ENCODE measurements around the gene ABRACL.

ABRACL gene

GRCh38 chr6:139058029-139058428, 29.5 kb downstream of the ABRACL start:
- DNase-seq = no peak

GRCh38 chr6:139060332-139060731, 31.8 kb downstream of the ABRACL start:
- no peak for DNase-seq

DNA sequence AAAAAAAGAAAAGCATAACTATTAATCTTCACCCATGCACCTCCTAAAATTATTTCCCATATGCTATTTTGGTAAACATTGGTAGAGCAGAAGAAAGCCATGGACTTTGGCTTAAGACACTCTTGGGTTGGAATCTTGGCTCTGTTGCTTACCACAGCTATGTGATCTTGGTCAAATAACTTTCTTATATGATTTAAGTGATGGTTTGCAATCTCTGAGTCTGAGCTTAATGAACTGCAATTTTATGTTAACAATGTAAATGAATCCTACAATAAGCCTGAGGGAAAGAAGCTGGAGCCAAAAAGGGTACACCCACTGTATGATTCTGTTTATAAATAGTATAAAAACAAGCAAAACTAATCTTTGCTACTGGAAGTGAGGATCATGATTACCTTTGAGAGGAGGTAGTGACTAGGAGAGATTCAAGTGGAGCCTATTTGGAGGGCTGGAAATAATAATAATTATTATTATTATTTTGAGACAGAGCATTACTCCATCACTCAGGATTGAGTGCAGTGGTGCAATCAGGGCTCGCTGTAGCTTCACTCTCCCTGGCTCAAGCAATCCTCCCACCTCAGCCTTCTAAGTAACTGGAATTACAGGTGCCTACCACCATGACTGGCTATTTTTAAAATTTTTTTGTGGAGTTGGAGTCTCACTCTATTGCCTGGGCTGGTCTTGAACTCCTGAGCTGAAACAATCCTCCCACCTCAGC, 34.5 kb downstream of the ABRACL start:
- no peak for DNase-seq

GRCh38 chr6:139064981-139065665, 36.6 kb downstream of the ABRACL start:
- no peak for DNase-seq

GRCh38 chr6:139066080-139066479, 37.5 kb downstream of the ABRACL start:
- no peak for DNase-seq

DNA sequence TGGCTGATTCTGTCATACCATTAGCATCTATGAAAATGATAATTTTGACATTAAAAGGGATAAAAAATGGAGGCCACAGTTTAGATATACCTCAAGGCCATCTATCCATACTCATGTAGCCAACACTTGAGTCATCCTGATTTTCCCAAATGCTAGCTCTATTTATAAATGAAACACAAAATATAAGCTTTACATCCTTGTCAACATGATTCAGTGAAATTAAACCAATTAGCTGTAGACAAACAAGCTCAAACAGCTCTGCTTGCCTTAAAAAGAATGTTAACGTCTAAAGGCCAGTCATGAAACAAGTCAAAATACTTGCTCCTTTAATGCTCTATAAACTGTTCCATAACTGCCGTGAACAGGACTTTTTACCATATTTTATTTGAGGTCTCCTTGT, 40.3 kb downstream of the ABRACL start:
- no peak for DNase-seq

DNA sequence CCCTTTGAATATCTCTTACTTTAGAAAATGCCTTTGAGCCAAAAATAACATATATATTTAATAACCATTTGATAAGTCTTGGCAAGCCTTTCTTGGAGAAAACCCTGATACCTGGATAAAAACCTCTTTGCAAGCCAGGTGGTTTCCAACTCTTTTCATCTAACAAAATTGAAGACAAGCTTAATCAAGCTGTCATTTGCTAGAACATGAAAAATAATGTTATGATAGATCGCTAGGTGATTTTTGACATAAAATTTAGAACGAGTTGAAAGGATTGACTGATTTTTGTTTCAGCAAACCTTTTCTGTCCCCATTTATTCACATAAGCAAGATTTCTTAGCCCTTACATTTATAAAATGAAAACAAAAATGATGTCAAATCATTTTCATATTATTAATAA, 44.6 kb downstream of the ABRACL start:
- DNase-seq = no peak

DNA sequence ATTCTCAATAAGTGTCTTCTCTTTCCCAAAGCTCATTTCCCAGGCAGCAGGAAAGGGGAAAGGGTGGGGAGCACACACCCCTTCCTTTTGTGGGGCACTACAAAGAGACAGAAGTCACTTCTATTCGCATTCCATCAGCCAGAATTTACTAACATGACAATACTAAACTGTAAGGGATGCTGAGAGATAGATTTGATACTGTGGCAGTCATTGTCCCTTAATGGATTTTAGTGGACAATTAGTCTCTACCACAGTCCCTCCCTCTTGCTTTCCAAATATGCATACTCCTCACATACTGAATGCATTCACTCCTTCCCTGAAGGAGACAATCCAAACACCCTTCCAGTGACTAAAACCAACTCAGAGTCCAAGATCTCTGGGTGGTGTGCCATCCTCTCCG, 50.5 kb downstream of the ABRACL start:
- no peak for DNase-seq

DNA sequence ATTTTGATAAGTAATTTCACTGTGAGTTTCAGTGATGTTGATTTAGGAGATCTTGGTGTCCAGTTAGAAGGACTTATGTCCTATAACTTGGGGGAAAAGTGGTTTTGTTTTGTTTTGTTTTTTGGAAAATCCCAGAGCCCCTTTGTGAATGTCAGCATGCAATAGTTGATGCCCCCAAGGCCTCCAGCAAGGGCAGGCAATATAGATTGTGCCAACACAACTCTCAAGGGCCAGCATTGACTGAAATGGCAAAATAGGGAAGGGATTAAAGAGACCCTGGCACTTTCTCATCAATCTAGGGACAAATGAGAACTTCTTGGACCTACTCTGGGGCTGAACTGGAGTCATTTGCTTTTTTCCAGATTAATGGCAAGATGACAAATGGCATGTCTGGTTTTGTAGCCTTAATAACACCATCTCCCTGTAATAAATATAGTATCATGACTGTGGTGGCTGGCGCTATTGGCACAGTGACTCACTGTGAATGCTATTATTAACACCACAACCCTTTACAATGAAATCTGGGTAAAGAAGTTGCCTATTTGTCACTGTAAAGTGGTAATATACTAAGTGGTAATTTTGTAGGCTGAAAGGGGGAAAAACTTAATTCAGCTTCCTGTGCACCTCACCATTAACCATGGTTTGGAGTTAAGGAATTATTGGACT, 51.8 kb downstream of the ABRACL start:
- no peak for DNase-seq

- no peak for DNase-seq
Measured at GRCh38 chr6:139081471-139081870, 52.9 kb downstream of the ABRACL start.

DNA sequence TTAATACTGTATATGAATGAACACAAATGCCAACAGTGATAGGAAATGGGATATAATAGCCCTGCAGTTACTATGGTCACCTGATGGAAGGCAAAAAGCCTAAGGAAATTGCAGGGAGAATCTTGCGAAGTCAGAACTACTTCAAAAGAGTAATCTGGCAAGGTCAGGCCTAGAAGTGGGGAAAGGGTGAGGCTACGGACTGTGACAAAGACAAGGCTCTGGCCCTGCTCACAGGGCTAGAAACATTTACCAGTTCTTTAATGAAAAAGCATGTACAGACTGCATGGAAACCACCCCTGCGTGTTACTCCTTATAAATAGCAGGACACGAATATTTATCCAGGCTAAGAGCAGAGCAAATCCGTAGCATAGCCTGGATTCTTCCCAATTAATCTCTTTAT, 53.8 kb downstream of the ABRACL start:
- no peak for DNase-seq

GRCh38 chr6:139091826-139092225, 63.3 kb downstream of the ABRACL start:
- DNase-seq = no peak

Measured in CD4-positive, alpha-beta T cell treated with Interleukin-17A for 4 hours (primary cell).